ENCODE data around the gene MAGEA8.
"Not testable (repeated sequence)": the region's sequence is repeated elsewhere in the genome, so short reads cannot be mapped to it uniquely, and the experiment has no call there.

Gene MAGEA8, protein sequence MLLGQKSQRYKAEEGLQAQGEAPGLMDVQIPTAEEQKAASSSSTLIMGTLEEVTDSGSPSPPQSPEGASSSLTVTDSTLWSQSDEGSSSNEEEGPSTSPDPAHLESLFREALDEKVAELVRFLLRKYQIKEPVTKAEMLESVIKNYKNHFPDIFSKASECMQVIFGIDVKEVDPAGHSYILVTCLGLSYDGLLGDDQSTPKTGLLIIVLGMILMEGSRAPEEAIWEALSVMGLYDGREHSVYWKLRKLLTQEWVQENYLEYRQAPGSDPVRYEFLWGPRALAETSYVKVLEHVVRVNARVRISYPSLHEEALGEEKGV

DNA sequence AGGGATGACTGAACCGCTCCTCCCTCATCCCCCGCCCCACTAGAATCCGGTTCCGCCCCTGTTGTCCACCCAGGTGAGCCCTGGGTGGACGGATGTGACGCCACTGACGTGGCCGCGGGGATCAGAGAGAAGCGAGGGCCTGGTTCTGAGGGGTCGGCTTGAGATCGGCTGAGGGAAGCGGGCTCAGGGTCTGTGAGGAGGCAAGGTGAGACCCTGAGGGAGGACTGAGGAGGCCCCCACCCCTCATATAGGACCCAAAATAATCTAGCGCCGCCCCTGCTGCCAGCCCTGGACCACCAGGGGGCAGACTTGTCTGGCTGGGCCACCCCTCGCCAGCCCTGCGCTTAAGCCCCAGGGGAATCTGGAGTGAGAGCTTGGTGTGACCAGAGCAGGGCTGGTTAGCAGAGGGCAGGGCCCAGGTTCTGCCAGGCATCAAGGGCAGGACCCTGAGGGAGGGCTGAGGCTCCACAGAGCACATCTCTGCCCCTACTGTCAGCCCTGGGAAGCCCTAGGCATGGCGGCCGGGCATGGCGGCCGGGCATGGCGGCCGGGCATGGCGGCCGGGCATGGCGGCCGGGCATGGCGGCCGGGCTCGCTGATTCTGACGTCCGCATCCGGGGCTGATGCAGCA lies at the start of gene MAGEA8:
Gene MAGEA8, plus strand, starts transcription at position 103 of the 631 bp plus-strand sequence. CDS start 3,090 bp downstream, outside the sequence.
- no peak for DNase-seq

DNA sequence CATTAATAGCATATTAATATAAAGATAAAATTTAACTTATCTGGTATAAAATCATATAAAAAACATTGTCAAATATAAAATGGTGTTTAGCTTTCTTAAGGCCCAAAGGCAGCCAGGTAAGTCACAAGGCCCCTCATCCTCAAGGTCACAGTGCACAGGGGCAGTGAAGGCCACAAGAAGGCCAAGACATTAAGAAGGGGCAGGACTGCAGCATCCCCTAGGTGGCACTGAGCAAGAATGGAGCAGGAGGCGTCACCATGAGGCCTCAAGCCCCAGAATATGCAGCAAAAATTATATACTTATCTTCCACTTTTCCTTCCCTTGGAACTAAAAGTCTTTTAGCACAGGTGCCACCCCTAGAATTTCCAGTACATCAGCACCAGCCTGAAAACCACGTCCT lies 49.5 kb upstream of the MAGEA8 start:
- no peak for DNase-seq

DNA sequence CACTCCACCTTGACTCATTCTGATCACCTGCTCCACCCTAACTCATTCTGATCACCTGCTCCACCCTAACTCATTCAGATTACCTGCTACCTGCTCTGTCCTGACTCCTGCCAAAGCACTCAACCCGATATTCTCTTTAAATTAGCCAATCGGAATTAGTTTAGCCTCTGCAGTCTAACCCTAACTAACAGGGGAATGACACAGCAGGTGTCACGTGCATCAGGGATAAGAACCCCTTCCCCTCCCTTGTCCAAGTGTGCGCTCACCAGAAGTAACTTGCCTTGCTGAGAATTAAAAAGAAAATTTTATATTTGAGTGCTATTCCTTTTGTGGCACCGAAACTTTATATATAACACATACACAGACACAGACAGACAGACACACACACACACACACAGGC lies 44.3 kb upstream of the MAGEA8 start:
- not testable (repeated sequence) for DNase-seq

DNA sequence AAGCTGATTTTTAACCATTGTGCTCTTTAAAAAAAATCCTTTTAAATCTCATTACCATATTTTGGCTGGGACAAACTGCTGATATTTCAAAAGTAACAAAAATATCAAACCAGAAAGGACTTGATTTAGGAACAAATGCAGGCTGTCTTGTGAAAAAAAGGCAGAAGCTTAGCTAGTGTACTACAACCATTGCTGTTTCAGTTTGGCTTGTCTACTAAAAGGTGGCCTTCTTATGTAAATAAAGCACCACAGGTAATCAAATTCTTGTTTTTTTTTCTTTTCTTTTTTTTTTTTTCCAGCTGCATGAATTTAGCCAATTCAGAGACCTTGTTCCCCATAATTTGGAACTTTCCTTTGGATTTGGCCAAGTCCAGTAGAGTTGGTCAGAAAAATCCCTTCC lies 43.8 kb upstream of the MAGEA8 start:
- no peak for DNase-seq

DNA sequence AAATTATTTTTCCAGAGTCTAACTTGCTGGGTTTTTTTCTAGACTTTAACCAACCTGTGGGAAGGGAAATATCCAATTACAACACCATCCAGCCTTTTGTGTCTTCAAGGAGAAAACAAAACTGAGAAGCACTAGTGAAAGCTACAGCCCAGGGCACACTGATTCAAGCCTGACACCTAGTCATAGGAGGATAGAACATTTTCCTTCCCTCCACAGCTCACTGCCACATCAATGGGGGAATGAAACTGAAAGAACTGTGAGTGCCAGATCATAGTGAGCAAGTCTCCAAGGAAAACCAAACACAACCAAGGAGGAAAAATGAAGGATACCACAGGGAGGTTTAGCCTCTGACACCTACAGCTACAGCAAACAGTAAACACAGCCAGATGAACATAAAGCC lies 43.3 kb upstream of the MAGEA8 start:
- no peak for DNase-seq

DNA sequence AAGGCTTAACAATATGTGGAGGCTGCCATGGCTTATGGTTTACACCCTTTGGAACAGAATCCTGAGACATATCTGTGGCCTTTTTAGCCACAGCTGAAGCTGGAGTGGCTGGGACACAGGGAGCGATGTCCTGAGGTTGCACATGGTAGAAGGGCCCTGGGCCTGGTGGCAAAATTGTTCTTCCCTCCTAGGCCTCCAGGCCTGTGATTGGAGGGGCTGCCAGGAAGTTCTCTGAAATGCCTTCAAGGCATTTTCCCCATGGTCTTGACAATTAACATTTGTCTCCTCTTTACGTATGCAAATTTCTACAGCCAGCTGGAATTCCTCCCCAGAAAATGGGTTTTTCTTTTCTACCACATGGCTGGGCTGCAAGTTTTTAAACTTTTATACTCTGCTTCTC lies 39.1 kb upstream of the MAGEA8 start:
- no peak for DNase-seq

DNA sequence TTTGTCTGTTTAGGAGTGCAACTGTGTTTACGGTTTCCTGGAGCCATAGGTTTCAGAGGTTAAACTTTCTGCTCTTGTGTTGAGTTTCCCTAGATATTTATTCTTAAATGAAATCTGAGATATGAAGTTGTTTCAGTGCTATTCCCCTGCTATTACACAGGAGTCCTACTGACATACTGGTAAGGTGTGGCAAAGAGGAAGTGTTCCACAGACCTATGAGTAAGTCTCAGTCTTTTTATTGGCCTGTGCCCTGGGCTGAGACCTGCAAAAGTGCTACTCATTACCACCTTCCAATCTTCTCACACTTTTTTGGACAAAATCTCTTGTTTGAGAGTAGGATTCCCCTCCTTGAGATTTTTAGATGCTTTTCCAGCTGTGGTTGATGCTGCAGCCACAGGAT lies 35.6 kb upstream of the MAGEA8 start:
- DNase-seq, result no peak

DNA sequence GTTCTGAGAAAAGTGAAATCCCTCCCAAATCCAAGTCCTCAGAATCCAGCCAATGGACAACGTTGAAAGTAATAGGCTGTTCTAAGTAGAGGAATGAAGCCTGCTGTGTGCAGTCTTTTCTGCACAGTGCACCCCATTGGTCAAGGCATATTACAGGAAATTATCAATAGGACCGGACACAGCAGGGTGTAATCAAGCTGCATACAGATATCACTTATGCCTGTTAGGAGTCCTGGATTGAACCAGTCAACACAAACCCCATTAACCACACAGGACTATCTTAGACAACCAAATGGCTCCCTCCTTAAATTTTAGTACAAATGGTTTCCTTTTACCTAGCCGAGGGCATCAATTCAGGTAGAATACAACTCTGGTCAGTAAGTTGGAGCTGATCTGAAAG lies 34.2 kb upstream of the MAGEA8 start:
- no peak for DNase-seq

DNA sequence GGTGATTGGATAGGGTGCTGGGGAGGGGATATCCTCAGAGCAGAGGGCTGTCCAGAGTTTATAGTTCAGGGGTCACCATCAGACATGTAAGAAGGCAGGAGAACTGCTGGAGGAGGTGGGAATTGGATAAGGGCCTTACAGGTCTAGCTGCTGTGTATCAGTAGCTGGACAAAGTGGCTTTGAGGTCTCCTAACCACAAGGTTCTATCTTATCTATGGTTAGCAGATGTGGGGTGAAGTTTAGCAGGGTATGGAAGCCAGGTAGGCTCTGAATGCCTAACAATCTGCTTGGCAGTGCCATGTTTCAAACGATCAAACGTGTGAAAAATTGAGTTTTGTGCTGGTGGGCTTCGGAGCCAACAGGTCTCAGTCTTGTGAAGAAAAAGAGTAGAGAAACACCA lies 32.1 kb upstream of the MAGEA8 start:
- no peak for DNase-seq

DNA sequence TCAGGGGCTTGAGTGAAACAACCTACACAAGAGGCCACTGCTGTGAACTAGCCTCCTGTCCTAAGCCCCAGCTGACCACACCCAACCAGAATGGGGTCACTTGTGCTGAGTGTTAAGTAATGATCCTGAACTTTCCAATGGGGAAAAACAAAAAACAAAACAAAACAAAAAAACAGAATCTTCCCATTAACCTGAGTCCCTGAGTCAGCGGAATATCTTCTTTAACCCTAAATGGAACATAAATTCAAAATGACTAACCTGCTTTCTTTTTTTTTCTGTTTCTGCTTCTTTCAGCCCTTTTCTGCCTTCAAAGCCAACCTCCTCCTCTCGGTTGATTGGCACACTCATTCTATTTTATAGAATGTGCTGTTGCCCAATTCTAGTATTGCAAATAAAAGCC lies 31.2 kb upstream of the MAGEA8 start:
- DNase-seq, result no peak

DNA sequence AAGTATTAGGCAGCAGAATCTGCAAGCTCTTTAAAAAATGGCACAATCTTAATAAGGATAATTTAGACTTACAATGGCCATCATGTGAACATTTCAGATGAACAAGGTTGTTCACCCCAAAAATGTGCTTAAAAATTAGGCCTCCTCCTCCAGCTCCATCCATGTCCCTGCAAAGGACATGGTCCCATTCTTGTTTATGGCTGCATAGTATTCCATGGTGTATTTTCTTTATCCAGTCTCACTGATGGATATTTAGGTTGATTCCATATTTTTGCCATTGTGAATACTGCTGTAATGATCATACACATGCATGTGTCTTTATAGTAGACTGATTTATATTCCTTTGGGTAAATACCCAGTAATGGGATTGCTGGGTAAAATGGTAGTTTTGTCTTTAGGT lies 29.1 kb upstream of the MAGEA8 start:
- DNase-seq, result no peak

DNA sequence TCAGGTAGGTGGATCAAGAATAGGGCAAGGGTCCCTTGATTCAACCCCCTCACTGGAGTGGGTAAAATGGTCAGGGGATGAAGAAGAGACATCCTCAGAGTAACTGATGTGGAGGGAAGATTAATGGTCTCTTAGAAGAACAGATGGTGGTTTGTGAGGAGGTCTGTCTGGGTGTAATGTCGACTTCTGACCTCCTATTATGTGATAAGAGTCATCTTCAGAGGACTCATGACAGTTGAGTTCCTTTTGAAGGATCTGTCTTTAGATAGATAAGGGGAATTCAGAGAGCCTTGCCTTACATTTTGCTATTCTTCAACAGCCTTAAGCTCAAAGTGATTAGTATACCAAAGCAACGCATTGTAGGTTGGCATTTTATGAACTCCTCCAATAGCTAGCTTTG lies 27.1 kb upstream of the MAGEA8 start:
- DNase-seq, result no peak

DNA sequence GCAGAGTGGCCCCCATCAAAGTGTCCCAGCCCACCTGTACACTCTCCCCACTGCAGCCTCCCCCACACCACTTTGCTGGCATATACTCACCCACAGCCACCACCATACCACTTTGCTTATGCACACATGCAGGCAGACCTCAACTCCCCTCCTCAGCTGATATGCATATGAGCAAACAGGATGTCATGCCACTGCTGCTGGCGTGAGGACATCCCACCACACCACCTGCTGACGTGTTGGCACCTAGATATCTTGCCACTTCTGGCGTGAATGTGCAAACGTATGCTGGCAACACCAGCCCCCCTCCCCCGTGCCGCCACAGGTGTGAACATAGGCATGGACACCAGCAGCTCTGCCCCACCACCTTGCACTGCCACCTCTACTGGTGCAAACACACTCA lies 22.4 kb upstream of the MAGEA8 start:
- no peak for DNase-seq

DNA sequence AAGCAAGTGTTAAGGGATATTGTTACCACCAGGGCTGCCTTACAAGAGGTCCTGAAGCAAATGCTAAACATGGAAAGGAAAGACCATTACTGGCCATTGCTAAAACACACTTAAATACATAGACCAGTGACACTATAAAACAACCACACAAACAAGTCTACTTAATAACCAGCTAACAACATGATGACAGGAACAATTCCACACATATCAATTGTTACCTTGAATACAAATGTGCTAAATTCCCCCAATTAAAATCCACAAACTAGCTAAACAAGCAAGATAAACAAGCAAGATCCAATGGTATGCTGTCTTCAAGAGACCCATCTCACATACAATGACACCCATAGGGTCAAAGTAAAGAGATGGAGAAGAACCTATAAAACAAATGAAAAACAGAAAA lies 20.5 kb upstream of the MAGEA8 start:
- no peak for DNase-seq

DNA sequence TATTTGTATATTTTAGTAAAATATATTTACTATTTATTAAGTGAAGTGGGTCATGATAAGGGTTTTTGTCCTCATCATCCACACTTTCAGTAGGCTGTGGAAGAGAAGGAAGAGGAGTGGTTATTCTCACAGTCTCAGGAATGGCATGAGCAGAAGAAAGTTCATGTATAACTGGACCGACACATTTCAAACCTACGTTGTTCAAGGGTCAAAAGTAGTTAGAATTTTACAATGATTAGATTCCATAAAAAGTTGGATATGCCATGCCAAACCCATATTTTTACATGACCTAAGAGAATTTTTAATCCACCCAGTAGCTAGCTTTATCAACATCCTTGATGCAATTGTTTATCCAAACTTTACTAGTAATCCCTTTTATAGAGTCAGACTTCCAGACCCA lies 15.6 kb upstream of the MAGEA8 start:
- DNase-seq, result no peak

DNA sequence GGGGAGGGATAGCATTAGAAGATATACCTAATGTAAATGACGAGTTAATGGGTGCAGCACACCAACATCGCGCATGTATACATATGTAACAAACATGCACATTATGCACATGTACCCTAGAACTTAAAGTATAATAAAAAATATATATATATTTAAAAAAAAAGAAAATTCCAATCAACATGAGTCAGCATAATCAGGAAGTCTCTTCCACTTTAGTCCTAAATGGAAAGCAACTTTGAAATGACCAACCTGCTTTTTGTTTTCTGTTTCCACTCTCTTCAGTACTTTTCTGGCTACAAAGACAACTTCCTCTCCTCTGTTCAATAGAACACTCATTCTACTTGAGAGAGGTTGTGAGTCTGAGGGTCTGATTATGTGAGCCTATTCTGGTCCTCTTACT lies 13.5 kb upstream of the MAGEA8 start:
- no peak for DNase-seq

DNA sequence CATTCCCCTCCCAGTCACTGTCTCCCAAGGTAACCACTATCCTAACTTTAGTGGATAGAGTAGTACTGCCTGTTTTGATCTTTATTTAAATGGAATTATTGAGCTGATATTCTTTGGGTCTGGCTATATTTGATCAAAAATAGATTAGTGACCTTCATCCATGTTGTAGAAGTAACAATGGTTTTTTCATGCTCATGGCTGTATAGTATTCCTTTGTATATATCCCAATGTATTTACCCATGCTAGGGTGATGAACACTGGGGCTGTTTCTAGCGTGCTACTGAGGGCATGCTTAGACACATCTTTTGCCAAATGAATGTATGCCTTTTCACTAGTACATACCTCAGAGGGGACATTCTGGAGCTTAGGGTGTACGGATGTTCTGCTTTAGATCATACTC lies 10.1 kb upstream of the MAGEA8 start:
- DNase-seq, result no peak

DNA sequence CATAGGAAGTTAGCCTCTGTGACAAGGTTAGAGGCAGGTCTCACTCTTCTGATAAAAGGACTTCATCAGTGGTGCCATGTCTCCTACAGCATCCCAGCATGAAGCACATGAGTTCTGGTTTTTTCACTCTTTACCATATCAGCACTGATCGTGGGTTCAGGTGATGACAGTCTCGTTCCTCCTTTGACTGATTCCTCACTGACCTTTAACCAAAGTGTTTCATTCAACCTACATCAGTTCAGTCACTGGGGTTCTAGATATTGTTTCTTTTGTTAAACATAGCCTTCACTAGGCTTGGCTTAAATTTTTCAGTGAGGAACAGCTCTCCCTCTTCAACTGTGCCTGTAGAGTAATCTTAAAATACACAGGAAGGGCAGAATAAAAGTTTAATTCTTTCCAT lies 9.6 kb upstream of the MAGEA8 start:
- DNase-seq, result no peak

DNA sequence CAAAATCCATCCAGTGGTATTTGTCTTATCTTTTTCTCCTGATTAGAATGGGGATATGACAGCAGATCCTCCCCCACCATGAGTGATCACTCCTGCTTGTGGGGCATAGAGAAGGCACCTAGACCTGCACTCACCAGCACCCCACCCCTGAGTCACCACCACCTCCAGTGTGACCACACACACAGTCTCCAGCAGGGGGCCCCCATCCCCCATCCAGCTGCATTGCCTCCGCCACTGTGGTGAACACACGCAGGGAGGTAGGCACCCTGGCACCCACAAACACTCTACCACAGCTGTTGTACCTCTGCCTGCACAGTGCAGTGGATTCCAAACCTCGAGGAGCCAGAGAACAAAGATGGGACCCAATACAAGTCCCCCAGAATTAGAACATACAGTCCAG lies 9.0 kb upstream of the MAGEA8 start:
- peak; percentile 54 for DNase-seq

DNA sequence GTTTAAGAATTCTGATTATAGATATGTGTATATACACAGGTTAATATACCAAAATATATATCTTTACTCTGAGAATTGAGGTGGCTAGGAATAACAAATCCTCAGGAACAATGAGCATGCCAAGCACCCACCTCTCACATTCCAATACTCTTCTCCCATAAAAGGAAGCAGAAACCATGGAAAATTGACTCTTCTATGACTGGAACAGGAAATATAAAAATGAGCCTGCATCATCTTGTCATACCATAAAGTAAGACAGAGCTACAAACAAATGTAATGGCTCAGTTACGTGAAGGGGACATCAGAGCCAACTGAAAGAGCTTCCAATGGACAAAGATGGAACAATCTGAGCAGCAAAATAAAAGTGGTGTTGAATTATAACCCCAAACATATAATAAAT lies 3.8 kb upstream of the MAGEA8 start:
- no peak for DNase-seq

DNA sequence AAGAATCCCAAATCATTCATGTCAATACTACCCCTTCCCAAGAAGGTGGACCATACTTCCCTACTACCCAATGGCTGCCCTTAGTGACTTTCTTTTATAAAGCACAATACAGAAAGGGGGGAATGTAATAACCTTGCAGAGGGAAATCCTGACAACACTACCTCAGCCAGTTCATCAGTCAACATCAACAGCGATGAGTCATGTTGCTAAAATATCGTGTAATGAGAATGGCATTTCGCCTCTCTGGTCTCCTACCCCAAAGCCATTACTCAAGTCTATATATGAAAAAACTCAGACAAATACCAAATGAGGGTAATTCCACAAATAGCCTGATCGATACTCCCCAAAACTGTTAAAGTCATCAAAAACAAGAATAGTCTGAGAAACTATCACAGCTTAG lies 3.3 kb upstream of the MAGEA8 start:
- DNase-seq, result no peak

DNA sequence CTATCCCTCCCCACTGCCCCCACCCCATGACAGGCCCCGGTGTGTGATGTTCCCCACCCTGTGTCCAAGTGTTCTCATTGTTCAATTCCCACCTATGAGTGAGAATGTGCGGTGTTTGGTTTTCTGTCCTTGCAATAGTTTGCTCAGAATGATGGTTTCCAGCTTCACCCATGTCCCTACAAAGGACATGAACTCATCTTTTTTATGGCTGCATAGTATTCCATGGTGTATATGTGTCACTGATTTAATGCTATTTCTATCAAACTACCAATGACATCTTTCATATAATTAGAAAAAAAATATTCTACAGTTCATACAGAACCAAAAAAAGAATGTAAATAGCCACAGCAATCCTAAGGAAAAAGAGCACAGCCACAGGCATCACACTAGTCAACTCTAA lies 9.8 kb downstream of the MAGEA8 start:
- DNase-seq, result not testable (repeated sequence)

DNA sequence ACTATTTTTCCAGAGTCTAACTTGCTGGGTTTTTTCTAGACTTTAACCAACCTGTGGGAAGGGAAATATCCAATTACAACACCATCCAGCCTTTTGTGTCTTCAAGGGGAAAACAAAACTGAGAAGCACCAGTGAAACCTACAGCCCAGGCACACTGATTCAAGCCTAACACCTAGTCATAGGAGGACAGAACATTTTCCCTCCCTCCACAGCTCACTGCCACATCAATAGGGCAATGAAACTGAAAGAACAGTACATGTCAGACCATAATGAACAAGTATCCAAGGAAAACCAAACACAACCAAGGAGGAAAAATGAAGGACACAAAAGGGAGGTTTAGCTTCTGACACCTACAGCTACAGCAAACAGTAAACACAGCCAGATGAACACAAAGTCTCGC lies 17.6 kb downstream of the MAGEA8 start:
- no peak for DNase-seq

DNA sequence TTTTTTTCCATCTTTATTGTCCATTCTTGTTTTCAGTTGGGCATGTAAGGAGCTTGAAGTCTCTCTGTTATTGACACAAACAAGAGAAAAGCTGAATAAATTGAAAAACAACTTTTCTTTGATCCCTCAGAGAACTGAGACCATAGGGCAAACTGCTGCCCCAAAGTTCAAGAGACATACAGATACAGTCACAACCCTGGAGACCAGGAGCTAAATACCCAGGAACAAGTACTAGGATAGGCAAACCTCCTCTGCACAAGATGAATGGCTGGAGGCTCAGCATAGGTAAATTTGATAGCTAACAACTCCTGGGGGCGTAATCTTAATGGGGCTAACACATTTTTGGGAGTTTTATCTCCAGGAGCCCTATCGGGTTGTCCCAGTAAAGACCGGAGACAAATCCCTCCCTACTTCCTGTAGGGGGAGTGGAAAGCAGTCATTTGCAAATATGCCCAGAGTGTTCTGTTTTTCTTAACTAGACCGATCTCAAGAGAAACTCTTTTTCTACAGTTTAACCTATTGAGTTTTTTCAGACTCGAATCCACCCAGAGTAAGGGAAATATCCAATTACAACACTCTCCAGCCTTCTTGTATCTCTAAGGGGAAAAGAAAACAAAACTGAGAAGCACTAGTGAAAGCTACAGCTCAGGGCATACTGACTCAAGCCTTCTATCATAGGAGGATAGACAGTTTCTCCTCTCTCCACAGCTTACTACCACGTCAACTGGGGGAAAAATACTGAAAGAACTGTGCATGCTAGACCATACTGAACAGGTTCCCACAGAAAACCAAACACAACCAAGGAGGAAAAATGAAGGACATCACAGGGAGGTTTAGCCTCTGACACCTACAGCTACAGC lies 23.1 kb downstream of the MAGEA8 start:
- DNase-seq, result no peak
